Measurements from ENCODE around the gene COL4A4.

GRCh38 chr2:226956659-226957058 is 207.3 kb downstream of the COL4A4 start:
- TF ChIP-seq CTCF (IDR thresholded peaks at IDR 0.05), result no peak
- no peak for TF ChIP-seq POLR2A (IDR thresholded peaks at IDR 0.05)

Data from Peyer's patch (tissue), 4 donors.